Esophagus (tissue), 2 donors: ENCODE data around the gene SLC28A3. TPM values are rescaled to one million over a fixed set of nuclear protein-coding genes. Genes with fewer than 3 reads are reported as not detected.
A peak's percentile ranks its signal among the peaks of the same experiment; 100 is the strongest.

Experiments used
- H3K27ac ChIP-seq, 2 donors: one replicate each; pipeline ENCODE4 v1.5.1; 2013; ENCODE audit warnings: low read depth in 2 of 2, mild to moderate bottlenecking in 2 of 2, inconsistent platforms in 1 of 2, low read length in 1 of 2, moderate library complexity in 1 of 2
- H3K27me3 ChIP-seq, 2 donors: one replicate each; pipeline ENCODE4 v1.6.1; 2013; ENCODE audit warnings: low read length in 2 of 2, control low read depth in 1 of 2, mild to moderate bottlenecking in 1 of 2; ENCODE audit not compliant: insufficient read depth in 2 of 2, control insufficient read depth in 1 of 2
- H3K36me3 ChIP-seq, 2 donors: one replicate each; pipeline ENCODE4 v1.6.1; 2013; ENCODE audit warnings: low read length in 1 of 2; ENCODE audit not compliant: control insufficient read depth in 2 of 2, insufficient read depth in 2 of 2
- H3K4me1 ChIP-seq, 2 donors: one replicate each; pipeline ENCODE4 v1.6.1; 2013; ENCODE audit warnings: low read length in 1 of 2; ENCODE audit not compliant: control insufficient read depth in 2 of 2, insufficient read depth in 2 of 2
- H3K4me3 ChIP-seq, 2 donors: one replicate each; pipeline ENCODE4 v1.5.1; 2013; ENCODE audit warnings: low read length in 2 of 2, mild to moderate bottlenecking in 2 of 2, low read depth in 1 of 2, moderate library complexity in 1 of 2
- H3K9me3 ChIP-seq, 2 donors: one replicate each; pipeline ENCODE4 v1.6.1; 2013; ENCODE audit warnings: mild to moderate bottlenecking in 2 of 2, low read depth in 1 of 2, low read length in 1 of 2, moderate library complexity in 1 of 2; ENCODE audit not compliant: control insufficient read depth in 2 of 2, insufficient read depth in 1 of 2
- WGBS, 2 donors: extraction: QIAGEN DNeasy Blood & Tissue Kit; methylation state at CpG; one replicate each; pipeline ENCODE4 v1.1.7; 2013; 5-methylcytosine and 5-hydroxymethylcytosine counted together
- polyA plus RNA-seq, 2 donors: library from polyadenylated mRNA; stranded (reverse); fragments of 200-250 nt; gene quantifications; one replicate each; pipeline ENCODE4 v1.2.3, GENCODE V29; 2013
- donor health status: healthy with polysubstance abuse.
- donor health status: Bipolar disorder and iron deficiency.

Gene SLC28A3
- polyA plus RNA-seq, 2 donors = 4.7 to 6.1 TPM

- Histone ChIP-seq H3K4me3 (no peak overlapping the region), H3K27me3 (no peaks in the 10 kb centered on the region), H3K4me1 (no peaks in the 10 kb centered on the region), H3K27ac (no peak overlapping the region), H3K36me3 (no peaks in the 10 kb centered on the region), H3K9me3 (no peaks in the 10 kb centered on the region)
- 71 to 76% methylated on average over 3 of the region's 3 CpGs for WGBS, 2 donors
Observed at GRCh38 chr9:84357275-84357674, 16.7 kb upstream of the SLC28A3 start.

- H3K27me3 ChIP-seq = no peaks in the 10 kb centered on the region
- no peaks in the 10 kb centered on the region for H3K36me3 ChIP-seq
- H3K27ac ChIP-seq = no peak overlapping the region
- no peaks in the 10 kb centered on the region for H3K9me3 ChIP-seq
- no peaks in the 10 kb centered on the region for H3K4me1 ChIP-seq
- no peak overlapping the region for H3K4me3 ChIP-seq
- WGBS, 2 donors = 91 to 100% methylated on average over 1 of the region's 1 CpG
Observed at GRCh38 chr9:84354035-84354434, 13.5 kb upstream of the SLC28A3 start.

DNA sequence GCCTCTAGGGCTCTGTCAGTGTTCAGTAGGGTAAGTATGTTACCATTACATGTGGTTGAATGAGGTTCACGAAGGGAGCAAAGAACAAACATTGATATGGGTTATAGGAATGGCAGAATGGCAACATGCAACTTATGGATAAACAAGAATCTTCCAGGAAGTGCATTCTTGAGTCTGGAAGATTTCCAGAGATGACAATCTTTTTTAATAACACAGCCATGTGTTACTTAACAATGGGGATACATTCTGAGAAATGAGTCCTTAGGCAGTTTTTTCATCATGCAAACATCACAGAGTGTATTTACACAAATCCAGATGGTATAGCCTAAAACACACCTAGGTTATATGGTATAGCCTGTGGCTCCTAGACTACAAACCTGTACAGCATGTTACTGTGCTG is 9.1 kb upstream of the SLC28A3 start:
- WGBS, 2 donors = 86% methylated on average over 1 of the region's 1 CpG
- Histone ChIP-seq H3K9me3 (no peaks in the 10 kb centered on the region), H3K4me1 (no peaks in the 10 kb centered on the region), H3K27ac (no peak overlapping the region), H3K27me3 (no peaks in the 10 kb centered on the region), H3K36me3 (no peaks in the 10 kb centered on the region), H3K4me3 (no peak overlapping the region)

DNA sequence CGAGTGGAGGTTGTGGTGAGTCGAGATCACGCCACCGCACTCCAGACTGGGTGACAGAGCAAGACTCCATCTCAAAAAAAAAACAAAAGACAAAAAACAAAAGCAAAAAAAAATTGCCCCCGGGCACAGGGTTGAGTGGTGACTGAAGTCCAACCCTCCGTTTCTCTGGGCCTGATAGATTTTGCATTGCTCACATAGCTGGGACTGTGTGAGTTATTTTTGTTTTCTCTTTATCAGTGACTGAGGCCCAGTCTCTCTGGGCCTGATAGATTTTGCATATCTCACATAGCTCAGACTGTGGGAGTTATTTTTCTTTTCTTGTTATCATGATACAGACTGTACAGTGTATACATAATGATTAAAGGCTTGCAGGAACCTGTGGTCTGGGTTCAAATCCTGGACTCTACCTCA is 2.6 kb upstream of the SLC28A3 start:
- Histone ChIP-seq H3K36me3 (no peaks in the 10 kb centered on the region), H3K27me3 (no peaks in the 10 kb centered on the region), H3K9me3 (no peaks in the 10 kb centered on the region), H3K27ac (no peak overlapping the region), H3K4me3 (no peak overlapping the region), H3K4me1 (no peaks in the 10 kb centered on the region)
- 81 to 88% methylated on average over 6 of the region's 6 CpGs for WGBS, 2 donors

DNA sequence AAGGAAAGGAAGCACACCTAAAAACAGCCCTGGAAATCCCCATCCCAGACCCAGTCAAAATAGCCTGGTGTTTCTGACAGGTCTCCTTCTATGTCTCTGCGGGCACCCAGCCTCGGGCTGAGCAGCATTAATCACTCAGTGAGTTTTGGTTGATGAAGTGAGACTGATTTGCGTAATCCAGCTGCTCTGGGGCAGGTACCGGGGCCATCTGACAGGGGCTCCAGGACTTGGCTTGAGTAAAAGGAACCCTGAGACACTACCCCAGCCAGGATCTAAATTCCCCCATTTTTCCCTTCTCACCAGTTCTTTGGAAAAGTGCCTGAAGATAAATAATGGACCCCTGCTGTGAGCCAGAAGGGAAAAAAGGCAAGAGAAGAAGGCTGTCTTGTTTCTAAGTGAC is 596 bp downstream of the SLC28A3 start:
- Histone ChIP-seq H3K4me1 (no peaks in the 10 kb centered on the region), H3K27ac (peak overlapping the region; percentile 82 to 96)

DNA sequence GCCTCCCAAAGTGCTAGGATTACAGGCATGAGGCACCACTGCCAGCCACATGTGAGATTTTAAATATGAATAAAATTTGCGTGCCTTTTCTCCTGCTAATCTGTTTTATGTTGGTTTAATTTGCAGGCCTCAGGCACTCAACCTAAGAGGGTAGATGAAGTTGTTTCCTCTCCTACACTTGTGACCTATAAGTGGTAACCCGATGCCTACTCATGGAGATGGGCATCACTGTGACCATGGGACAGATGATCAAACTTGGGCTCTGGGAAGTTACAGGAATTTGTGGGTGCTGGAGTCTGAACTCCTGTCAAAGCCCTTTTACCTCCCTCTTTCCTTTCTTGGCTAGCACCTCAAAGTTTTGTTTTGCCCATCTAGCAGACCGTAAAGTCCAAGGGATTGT is 1.1 kb downstream of the SLC28A3 start:
- Histone ChIP-seq H3K4me1 (no peaks in the 10 kb centered on the region), H3K9me3 (no peaks in the 10 kb centered on the region), H3K27ac (peak overlapping the region; percentile 82 to 96), H3K36me3 (no peaks in the 10 kb centered on the region), H3K27me3 (no peaks in the 10 kb centered on the region), H3K4me3 (peak overlapping the region; percentile 24 to 51)
- 53 to 59% methylated on average over 3 of the region's 3 CpGs for WGBS, 2 donors

More for the DNA sequence above, 596 bp downstream of the SLC28A3 start:
- Histone ChIP-seq H3K9me3 (no peaks in the 10 kb centered on the region), H3K36me3 (no peaks in the 10 kb centered on the region), H3K4me3 (peak overlapping the region; percentile 24 to 51), H3K27me3 (no peaks in the 10 kb centered on the region)
- 33 to 48% methylated on average over 4 of the region's 4 CpGs for WGBS, 2 donors

DNA sequence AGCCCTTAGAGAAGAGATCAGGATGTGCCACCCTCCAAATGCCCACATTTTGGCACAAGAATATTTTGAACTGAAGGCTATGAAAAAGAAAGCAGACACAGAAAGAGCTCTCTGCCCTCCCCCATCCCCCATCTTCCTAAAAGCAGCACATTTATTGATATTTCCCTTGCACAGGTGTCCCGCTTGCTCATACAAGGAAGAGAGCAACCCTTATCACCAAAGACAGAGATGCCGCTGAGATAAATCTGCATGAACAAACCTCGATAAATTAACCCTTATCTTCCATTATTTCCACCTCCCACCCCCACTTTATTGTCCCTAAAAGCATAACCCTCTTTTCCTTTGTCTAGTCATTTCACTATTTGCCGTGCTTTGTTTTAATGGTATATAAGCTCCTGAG is 1.8 kb downstream of the SLC28A3 start:
- no peak overlapping the region for H3K27ac ChIP-seq
- no peaks in the 10 kb centered on the region for H3K27me3 ChIP-seq
- H3K4me3 ChIP-seq = peak overlapping the region in 1 of 2 donors; percentile 27
- 66 to 87% methylated on average over 4 of the region's 4 CpGs for WGBS, 2 donors
- H3K36me3 ChIP-seq = no peaks in the 10 kb centered on the region
- no peaks in the 10 kb centered on the region for H3K4me1 ChIP-seq
- no peaks in the 10 kb centered on the region for H3K9me3 ChIP-seq

- Histone ChIP-seq H3K27me3 (no peaks in the 10 kb centered on the region), H3K9me3 (no peaks in the 10 kb centered on the region), H3K36me3 (no peaks in the 10 kb centered on the region), H3K27ac (no peak overlapping the region), H3K4me1 (no peaks in the 10 kb centered on the region), H3K4me3 (no peak overlapping the region)
- WGBS, 2 donors = 91 to 97% methylated on average over 8 of the region's 8 CpGs
Observed at GRCh38 chr9:84337252-84337651, 3.3 kb downstream of the SLC28A3 start.

- no peaks in the 10 kb centered on the region for H3K27me3 ChIP-seq
- H3K9me3 ChIP-seq = no peaks in the 10 kb centered on the region
- WGBS, 2 donors = 64 to 73% methylated on average over 5 of the region's 5 CpGs
- no peaks in the 10 kb centered on the region for H3K36me3 ChIP-seq
- peak overlapping the region in 1 of 2 donors; percentile 1 for H3K4me3 ChIP-seq
- H3K27ac ChIP-seq = peak overlapping the region; percentile 61 to 64
- no peaks in the 10 kb centered on the region for H3K4me1 ChIP-seq
Observed at GRCh38 chr9:84331119-84331809, 9.3 kb downstream of the SLC28A3 start.

GRCh38 chr9:84330246-84330645 is 10.3 kb downstream of the SLC28A3 start:
- no peaks in the 10 kb centered on the region for H3K4me1 ChIP-seq
- H3K27ac ChIP-seq = no peak overlapping the region
- H3K4me3 ChIP-seq = no peak overlapping the region
- H3K9me3 ChIP-seq = no peaks in the 10 kb centered on the region
- WGBS, 2 donors = 86 to 97% methylated on average over 1 of the region's 1 CpG
- no peaks in the 10 kb centered on the region for H3K27me3 ChIP-seq
- no peaks in the 10 kb centered on the region for H3K36me3 ChIP-seq
